CD4-positive, alpha-beta T cell treated with Interleukin-10 for 1 hour (primary cell): ENCODE results near the gene PROM1.

ENCODE experiments used
- DNase-seq: peaks from one replicate; pipeline ENCODE4 v3.0.0-alpha.2; 2020

PROM1 gene

DNA sequence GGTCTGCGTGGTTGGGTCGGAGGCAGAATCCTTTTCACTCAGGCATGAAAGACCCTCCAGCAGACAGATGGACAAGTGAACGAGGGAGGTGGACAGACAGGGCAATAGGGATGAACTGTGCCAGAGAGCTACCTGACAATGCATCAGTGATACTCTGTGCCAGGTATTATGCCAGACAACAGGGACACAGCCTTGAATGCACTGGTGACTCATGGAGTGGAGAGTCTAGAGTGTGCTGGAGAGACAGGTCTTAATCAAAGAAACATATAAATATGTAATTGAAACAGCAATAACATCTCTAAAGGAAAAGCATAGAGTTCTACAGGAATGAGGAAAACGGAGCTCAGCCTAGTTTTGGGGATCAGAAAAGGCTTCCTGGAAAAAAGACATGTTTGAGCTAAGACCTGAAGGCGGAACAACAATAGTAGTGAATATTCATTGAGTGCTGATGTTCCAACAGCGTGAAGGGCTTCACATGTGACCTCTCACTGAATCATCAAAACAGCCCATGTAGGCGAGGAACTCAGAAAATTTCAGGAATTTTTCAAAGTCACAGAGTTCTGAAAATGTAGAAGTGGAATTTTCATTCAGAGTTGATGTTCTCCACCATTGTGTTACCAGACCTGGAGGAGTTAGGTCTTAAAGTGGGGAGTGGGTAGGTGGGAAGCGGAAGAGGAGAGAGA lies 100.8 kb downstream of the PROM1 start:
- DNase-seq = no peak

DNA sequence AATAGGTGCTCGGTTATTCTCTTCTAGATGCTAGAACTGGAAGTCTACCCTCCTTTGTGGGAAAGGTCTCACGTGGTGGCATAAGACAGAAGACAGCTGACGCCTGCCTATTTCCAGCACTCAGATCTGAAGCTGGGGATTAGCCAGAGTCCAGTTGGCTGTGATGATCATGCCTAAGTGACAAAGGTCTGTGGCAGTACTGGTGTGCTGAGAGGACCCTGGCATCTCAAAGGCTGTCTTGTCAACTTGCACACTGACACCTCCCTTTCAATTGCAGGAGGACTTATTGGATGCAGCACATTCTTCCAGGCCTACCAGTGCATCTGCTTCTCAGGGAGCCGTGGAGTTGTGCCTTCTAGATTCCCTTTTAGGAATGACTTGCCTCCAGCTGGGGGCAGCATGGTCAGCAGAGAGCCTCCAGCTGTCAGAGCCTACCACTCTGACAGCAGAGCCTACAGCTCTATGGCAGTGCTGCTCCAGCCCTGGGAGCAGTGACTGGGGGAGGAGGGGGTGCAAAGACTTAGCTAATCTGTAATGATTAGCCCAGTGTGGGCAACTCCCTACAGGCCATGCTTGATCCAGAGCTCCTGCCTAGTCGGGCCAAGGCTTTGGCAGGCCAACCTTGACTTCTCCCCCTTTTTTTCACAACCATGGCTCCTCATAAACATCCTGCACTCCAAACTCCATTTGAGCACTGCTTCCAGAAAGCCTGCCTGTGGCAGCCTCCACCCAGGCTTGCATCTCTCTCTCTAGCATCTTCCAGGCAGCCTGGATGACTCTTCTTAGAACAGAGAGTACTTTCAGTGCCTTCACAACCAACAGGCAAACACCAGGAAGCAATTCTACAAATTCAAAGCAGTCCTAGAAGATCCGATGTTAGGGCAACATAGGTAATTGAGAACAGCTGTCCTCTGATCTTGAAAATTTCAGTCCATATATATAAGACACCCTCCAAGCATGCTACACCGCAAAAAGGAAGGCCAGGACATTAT lies 107.1 kb downstream of the PROM1 start:
- no peak for DNase-seq

DNA sequence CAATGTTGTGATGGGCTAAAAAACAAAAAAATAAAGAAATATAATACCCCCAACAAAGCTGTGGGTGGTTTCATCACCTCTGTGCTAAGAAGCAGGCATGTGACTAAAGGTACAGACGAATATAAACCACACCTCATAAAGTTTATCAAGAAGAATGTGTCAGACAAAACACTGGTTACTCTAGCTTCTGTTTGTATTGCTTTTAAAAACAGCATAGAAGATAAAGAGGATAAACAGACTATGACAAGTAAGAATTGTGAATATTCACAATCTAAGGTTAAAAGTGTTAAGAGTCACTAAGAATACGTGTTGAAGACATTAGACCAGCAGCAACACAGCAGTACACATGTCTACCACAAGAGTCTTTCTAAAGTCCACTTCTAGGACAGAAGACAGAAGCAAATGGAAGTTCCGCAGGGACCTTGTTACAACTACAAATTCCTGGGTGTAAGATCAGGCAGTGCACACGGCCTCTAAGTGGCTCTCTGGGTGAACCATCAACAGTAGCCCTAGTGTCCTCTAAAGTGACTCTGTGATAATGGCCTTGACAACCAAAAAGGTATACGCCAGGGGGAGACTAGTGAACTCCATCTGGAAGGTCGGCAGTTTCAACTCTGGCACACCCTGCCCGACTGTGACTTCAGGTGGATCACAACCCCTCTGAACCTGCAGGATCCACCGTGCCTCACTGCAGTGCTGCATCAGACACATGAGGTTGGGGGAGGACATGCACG lies 112.6 kb downstream of the PROM1 start:
- DNase-seq = no peak

DNA sequence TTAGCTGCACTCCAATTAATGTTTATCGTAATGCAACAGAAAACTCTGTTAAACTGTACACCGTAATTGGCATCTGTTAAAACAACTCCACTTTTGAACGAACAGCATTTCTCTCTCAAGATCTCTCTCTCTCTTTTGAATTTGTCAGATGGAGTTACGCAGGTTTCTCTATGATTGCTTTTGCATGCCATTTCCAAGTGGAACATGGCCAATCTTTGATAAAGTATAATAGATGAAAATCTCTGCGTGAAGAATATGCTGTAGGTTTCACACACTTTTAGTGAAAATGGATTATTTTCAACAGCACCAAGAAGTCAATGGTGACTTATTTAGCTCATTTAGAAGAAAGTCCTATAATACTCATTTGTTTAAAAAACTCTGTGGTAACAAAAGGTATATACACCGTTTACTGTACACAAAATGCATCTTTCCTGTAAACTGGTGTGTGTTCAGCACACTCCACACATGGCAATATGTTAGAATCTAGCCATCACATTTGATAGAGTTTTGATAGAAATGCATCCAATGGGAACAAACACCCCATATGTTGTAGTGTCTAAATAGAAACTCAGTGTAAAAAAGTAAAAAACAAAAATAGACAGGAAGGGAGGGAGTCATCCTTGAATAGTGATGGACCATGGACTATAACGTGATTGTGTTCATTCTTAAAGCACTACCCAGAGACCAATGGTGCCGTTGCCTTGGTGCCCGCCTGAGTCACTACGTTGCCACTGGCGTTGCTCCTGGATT lies 115.1 kb downstream of the PROM1 start:
- DNase-seq = no peak

DNA sequence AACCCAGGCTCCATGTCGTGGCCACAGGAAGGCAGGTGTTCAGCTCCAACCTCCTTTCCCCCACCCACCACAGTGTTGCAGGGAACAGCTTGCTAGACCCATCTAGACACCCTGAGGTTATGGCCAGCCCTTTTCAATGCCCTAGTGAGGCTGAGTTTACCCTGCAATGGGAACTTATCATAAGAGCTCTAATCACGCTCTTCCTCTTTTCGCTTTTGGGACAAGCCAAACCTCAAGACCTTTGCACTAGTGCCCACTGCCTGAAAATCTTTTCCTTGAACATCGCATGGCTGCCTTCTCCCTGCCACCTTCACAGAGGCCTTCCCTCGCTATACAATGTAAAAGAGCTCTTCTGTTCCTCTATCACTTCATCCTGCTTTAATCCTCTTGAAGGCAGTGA lies 118.5 kb downstream of the PROM1 start:
- no peak for DNase-seq

DNA sequence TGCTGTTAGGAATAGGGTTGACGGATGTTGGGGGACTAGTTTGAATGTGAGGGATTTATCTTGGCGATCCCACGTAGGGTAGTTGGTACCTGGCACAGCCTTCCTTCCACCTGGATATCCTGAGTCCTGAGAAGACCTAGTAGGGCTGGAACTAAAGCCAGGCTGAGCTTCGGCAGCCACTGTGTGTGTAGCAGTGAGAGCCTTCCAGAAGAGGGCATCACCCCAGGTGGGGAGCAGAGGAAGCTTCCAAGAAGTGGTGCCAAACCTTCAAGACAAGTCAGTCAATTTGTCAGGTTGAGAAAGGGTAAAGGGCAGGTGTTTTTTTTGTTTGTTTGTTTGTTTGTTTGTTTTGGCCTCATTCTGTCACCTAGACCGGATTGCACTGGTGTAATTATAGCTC lies 119.7 kb downstream of the PROM1 start:
- no peak for DNase-seq

DNA sequence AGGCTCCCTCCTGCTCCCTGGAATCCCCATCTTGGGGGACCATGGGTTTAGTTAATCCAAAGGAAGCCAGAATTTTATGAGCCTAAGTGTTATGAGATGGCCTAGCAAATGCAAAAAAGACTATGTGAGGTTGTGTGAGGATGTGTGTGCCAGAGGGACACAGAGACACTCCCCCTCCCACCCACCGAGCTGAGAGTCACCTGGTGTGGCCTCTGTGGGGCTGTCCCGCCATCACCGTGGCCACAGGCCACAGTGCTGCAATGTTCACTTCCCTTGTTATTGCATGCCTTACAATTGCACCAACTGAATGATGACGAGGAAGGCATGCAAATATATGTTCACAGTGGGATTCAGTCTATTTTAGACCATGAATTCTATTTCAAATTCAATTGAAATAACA lies 120.2 kb downstream of the PROM1 start:
- peak; percentile 43 for DNase-seq

DNA sequence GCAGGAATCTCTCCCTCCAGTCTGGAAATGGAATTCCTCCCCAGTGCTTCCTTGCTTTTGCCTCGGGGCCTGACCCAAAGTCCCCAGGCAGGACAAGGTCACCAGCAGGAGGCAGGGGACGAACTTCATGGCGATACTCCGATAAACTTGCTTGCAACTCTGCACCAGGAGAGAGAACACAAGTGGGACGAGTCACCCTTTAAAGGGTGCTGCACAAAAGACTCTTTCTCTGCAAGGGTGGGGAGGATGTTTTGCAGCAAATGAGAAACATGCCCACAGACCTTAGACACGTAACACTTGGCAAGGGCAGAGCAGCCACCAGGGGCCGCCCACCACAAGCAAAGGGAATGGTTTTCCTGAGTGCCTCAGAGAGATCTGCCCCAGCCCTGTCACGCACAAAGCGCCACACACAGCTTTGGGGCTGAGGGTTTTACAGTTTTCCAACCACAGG lies 120.8 kb downstream of the PROM1 start, which contains the start of gene FGFBP2:
Gene FGFBP2 (minus strand): TSS at position 175 of the 451 bp plus-strand sequence. CDS start 46 bp downstream, at position 129.
- peak; percentile 57 for DNase-seq

DNA sequence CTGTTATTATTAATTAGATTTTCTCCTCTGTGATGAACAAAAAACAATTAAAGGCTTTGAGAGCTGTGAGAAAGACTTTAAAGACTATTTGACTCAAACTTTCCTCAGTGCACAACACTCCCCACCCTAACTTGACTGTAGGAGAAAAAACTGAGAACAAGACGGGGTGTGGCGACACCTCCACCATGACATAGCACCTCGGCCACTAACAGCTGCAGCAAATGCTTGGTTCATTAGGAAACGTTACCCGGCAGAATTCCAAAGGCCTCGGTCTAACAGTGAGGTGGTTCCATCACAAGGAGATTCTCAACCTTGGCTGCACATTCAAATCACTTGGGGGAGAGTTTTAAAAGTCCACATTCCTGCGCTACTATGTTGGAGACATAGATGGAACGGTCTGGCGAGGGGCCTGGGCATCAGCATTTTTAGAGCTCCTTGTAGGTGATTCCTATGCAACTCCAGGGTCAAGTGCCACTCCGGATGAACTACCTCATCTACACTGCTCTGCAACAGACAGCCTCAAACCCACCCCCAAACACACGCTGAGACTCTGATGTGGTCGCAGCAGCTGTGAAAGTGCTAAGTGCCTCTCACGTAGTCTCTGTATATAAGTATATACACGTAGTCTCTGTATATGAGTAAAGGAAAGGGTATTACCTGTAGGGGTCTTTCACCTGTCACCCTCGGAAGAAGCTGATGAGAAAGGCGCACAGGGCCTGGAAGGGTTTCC lies 121.9 kb downstream of the PROM1 start:
- DNase-seq = peak; percentile 46

DNA sequence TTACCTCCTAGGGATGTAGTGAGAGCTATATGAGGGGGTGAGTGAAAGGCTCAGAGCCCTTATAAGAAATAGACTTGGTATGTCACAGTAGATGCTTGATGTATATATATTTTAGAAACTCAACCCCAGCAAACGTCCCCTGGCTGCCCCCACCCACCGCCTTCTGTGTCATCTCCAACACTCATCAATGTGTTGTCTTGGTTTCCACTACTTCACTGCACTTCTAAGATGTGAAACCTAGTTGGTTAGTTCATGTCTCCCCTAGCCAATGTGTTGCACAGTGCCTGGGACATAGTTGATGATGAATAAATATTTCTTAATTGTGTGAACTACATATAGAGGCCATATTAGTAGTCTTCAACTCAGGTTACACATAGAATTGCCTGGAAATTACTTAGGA lies 125.3 kb downstream of the PROM1 start:
- DNase-seq = no peak

DNA sequence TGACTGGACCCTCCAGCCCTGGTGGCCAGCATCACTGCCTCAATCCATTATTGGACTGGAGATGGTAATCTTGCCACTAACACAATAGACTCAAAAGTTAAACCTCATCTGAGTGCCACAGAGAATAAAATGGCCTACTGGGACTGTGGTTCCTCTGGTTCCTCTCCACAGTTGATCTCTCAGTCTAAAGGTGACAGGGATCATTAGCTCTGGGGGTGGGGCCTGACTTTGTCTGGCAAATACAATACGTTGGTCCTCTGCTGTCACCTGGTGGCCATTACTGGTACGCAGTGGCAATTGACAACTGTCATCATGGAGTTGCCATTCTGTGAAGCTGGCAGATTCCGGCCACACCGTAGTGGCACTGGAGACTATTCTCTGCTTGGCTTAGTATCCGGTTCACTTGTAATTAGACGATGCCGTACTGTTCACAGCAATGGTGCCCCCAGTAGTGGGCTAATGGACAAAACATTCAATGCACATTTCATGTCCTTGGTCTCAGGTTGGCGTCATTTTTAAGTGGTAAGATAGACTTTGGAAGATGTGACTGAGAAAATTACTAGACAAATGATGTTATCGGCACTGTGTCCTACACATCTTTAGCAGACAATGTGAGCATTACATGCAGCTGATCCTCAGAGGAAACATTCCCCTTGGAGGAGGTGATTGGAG lies 127.5 kb downstream of the PROM1 start:
- DNase-seq = peak; percentile 80

DNA sequence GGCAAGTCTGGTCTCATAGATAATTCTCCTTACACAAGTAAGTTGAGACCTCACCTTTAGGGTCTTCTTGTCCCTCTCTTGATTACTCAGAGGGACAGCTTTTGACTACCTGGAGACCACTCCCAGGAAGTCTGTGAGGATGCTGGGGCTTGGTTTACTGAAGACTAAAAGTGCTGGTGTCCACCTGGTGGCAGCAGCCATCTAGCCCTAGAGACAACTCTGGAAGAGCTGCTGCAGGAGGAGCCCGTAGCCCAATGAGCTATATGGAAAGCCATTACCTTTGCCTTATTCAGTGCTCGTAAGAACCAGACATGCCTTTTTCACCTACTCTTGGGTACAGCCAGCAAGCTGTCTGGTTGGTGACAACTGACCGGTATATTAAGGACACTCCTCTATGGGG lies 128.2 kb downstream of the PROM1 start:
- no peak for DNase-seq

DNA sequence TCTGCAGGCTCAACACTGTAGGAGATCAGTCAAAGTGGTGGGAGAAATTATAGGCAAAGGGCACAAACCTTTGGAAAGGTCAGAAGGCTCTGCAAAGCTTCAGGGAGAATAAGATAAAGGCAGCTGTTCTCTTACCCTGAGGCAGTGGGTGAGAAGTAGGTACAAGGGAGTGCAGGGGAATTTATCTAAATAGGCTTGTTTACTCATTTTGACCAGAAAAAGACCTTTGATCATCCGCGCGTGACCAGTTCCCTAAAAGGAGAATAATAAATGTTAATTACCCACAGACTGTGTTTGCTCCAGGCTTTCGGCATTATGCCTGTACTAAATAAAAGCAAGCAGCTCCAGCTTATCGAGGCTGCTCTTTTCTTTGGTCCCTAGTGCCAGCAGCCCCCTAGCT lies 130.2 kb downstream of the PROM1 start:
- no peak for DNase-seq

DNA sequence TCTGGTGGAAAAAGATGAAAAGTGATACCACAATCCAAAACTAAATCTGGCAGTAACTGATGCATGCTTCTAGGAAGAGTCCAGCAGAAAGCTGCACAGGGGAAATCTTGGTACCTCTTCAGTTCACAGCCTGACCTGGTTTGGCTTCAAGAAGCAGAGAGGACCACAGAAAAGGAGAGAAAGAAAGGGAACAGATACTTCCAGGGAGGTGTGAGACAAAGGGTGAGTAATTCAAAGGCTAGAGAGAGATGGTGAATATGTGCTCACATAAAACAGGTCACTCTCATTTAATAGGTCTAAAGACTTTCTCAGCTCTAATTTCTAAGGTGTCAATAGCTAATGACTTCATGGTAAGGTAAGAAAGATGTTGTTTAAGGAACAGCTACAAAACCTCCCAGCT lies 132.0 kb downstream of the PROM1 start:
- DNase-seq = no peak

DNA sequence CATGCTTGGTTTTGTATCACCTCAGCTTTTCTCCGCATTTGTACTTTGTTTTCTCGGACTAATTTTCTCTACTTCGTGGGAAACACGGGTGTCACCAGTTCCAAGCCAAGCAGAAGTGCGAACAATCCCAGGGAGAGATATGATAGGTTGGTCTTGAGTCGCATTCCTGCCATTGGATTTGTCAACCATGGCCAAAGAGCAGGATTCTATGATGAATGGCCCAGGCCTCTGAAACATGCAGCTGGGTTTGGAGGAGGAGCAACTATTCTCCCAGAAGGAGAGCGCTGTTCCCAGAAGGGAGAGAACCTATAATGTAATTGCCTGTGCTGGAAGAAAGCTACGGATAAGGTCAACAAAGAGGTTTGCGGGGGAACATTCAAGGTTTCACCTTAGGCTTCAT lies 135.0 kb downstream of the PROM1 start:
- no peak for DNase-seq

DNA sequence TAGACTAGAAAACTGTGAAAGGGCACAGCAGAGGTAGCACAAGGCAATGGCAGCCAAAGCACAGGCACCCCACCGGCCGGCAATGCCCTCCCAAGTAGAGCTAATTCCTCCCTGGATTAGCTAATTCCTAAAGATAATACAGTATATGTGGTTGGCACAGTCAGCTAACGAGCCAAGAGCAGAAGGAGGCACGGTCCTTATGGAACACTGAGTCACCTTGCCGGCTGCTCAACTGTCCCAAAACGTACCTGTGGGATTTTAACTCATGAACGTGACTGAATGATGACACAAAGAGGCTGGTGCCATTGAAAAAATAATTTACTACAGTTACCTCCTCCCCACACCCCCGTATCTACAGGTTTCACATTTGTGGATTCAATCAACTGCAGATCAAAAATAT lies 136.1 kb downstream of the PROM1 start:
- DNase-seq = no peak

DNA sequence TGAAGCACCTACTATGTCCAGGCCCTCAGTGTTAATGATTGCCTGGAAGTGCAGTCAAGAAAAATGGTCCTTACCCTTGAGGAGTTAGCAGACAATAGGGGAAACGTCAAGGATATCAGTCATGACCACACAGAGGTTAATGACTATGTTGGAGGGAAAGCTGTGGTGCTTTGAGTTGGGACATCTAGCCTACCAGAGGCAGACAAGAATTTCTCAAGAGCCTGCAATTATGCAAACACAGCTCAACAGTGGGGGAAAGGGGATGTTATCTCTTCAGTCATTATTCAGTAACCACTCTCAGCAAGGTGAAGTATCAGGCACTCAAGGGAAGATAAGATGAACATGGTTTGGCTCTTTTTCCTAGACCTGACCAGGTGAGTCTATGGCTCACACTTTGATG lies 138.3 kb downstream of the PROM1 start:
- DNase-seq = no peak

DNA sequence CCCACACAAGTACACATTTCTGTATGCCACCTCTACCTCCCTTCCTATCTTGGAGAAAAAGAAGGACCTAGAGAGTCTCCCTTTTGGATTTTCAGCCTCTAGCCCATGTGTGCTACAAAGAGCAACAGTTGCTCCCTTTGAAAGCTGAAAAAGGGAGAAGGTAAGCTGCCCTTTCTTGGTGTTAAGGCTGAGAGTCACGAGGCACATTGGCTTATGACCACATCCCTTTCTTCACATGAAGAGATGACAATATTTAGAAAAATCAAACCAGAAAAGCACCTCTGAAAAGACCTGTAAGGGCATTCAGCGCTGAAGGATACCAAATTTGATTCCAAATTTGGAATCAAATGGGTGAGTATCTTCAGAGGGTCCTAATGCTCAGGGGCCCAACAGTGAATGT lies 138.9 kb downstream of the PROM1 start:
- DNase-seq = no peak

DNA sequence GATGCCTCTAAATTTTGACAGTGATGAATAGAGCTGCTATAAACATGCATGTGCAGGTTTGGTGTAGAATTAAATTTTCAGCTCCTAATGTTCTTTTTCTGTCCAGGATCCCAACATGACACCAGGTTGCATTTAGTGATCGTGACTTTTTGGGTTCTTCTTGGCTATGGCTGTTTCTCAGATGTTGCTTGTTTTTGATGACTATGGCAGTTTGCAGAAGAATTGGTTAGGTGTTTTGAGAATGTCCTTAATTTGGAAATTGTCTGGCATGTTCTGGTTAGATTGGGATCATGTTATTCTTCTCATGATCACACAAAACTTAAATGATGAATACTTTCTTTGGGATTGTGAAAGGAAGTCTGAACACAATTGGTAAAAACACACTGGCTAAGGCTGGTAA lies 141.5 kb downstream of the PROM1 start:
- no peak for DNase-seq

DNA sequence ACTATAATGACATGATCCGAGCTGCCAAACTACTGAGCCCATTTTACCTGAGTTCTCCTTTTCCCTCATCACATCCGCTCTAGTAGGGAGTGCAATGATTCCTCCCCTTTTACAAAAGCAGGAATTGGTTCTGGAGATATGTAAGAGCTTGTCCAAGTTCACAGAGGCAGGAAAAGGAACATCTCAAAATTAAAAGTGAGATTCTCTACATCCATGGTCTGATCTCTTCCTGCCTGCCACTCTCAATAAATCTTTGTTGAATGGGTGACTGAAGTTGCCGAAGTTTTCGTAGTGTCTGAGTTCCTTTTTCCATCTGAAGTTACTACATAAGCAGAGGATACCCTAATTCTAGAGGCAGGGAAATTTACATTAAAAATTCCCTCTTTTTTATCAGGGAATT lies 145.2 kb downstream of the PROM1 start, which contains the start of gene FGFBP1:
Gene FGFBP1 (minus strand): TSS at position 101 of the 400 bp plus-strand sequence. CDS start 2,108 bp downstream, outside the sequence.
- no peak for DNase-seq

DNA sequence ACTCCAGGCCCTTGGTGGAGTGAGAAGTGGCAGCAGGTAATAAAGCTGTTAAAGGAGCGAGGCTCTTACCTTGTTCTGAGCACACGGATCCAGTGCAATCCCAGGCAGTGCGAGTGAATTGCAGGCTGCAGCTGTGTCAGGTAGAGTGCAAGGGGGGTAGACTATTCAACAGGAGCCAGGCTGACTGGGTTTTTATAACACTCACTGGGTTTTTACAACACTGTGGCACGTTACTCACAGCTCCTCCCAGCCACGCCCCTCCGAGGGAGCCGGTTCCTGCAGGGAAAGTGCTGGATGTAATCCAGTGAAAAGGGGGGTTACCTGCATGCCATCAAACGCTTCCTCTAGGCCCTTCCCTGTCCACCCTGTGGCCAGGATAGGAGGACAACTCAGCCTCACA lies 145.6 kb downstream of the PROM1 start:
- no peak for DNase-seq
